Erythroblast (primary cell): ENCODE data around the gene GPN1.
"Not testable (repeated sequence)": the region's sequence is repeated elsewhere in the genome, so short reads cannot be mapped to it uniquely, and the experiment has no call there.

Experiments
- DNase-seq, 2 experiments: peaks; one replicate each; lab custom pipeline; 2025; lab: John Stamatoyannopoulos, UW
- GATA1 ChIP-seq: IDR thresholded peaks from 2 replicates; pipeline ENCODE4 v1.6.1; 2011; ENCODE audit warnings: low read depth, mild to moderate bottlenecking, control low read depth, low read length, moderate library complexity
- POLR2A ChIP-seq: IDR thresholded peaks from 2 replicates; pipeline ENCODE4 v1.6.1; 2011; ENCODE audit warnings: mild to moderate bottlenecking, low read length

GPN1 gene

GRCh38 chr2:27613985-27614384, 14.9 kb upstream of the GPN1 start:
- DNase-seq, result no peak
- TF ChIP-seq POLR2A (no peak), GATA1 (no peak)

GRCh38 chr2:27615316-27615715, 13.5 kb upstream of the GPN1 start:
- DNase-seq, result no peak

GRCh38 chr2:27621524-27621923, 7.3 kb upstream of the GPN1 start:
- no peak for DNase-seq
- no peak for TF ChIP-seq POLR2A
- TF ChIP-seq GATA1, result no peak

More at GRCh38 chr2:27615316-27615715, 13.5 kb upstream of the GPN1 start:
- TF ChIP-seq GATA1, result no peak
- TF ChIP-seq POLR2A, result no peak

- no peak for DNase-seq
- TF ChIP-seq POLR2A (no peak), GATA1 (no peak)
Observed at GRCh38 chr2:27622921-27623384, 5.9 kb upstream of the GPN1 start.

GRCh38 chr2:27624943-27625342, 3.9 kb upstream of the GPN1 start:
- DNase-seq, result no peak
- TF ChIP-seq POLR2A (no peak), GATA1 (no peak)

GRCh38 chr2:27626323-27626722, 2.5 kb upstream of the GPN1 start:
- DNase-seq, result not testable (repeated sequence)

- not testable (repeated sequence) for DNase-seq
Observed at GRCh38 chr2:27626921-27627320, 1.9 kb upstream of the GPN1 start.

- no peak for TF ChIP-seq GATA1
- TF ChIP-seq POLR2A, result no peak
- DNase-seq, result peak; percentile 44 to 53
Observed at GRCh38 chr2:27627963-27628766, 685 bp upstream of the GPN1 start.

- not testable (repeated sequence) for DNase-seq
Observed at GRCh38 chr2:27630257-27630656, 1.4 kb downstream of the GPN1 start.

- TF ChIP-seq GATA1 (no peak), POLR2A (no peak)
- no peak for DNase-seq
Observed at GRCh38 chr2:27634291-27634690, 5.4 kb downstream of the GPN1 start.

- TF ChIP-seq POLR2A (no peak), GATA1 (no peak)
- DNase-seq, result peak in 1 of 2 experiments; percentile 33
Observed at GRCh38 chr2:27636766-27637165, 7.9 kb downstream of the GPN1 start.

GRCh38 chr2:27638037-27638637, 9.3 kb downstream of the GPN1 start:
- no peak for DNase-seq
- TF ChIP-seq GATA1, result no peak
- no peak for TF ChIP-seq POLR2A

GRCh38 chr2:27638709-27639108, 9.9 kb downstream of the GPN1 start:
- TF ChIP-seq GATA1, result no peak
- TF ChIP-seq POLR2A, result no peak
- no peak for DNase-seq

GRCh38 chr2:27640722-27641245, 11.9 kb downstream of the GPN1 start:
- TF ChIP-seq POLR2A (no peak), GATA1 (no peak)
- DNase-seq, result no peak
